ENCODE measurements around the gene NOS2.
"Not testable (repeated sequence)": the region's sequence is repeated elsewhere in the genome, so short reads cannot be mapped to it uniquely, and the experiment has no call there.

NOS2 gene

GRCh38 chr17:27755706-27756466 is 44.4 kb downstream of the NOS2 start:
- DNase-seq (ENCODE audit: low read depth) = no peak

- DNase-seq (ENCODE audit: low read depth) = no peak
These were observed 45.8 kb downstream of the NOS2 start for GRCh38 chr17:27754549-27754948.

- not testable (repeated sequence) for DNase-seq (ENCODE audit: low read depth)
These were observed 46.6 kb downstream of the NOS2 start for GRCh38 chr17:27753726-27754125.

- not testable (repeated sequence) for DNase-seq (ENCODE audit: low read depth)
These were observed 47.3 kb downstream of the NOS2 start for GRCh38 chr17:27752831-27753619.

GRCh38 chr17:27751622-27752490 is 48.5 kb downstream of the NOS2 start:
- DNase-seq (ENCODE audit: low read depth) = no peak

GRCh38 chr17:27751166-27751565 is 49.2 kb downstream of the NOS2 start:
- no peak for DNase-seq (ENCODE audit: low read depth)

GRCh38 chr17:27749562-27750150 is 50.7 kb downstream of the NOS2 start:
- DNase-seq (ENCODE audit: low read depth) = not testable (repeated sequence)

DNA sequence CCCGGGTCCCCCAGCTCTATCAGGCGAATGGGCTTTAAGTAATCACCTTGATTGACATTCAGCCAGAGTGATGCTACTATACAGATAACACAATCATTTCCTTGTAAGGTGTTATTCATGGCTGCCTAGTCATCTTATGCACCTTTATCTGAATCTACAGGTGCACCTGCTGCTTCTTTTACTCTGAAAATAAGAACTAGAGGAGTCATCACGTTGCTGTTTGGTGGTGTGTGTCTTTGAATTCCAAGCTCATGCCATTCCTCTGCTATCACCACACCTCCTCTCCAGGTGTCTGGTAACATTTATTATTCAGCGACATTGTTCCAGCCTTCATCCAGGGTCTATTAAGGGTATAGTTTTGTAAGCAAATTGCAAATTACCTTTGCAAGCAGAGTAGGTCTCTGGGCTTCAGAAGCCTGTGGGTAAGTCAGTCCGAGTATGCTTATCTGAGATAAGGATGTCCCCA is 51.9 kb downstream of the NOS2 start:
- DNase-seq (ENCODE audit: low read depth) = no peak

DNA sequence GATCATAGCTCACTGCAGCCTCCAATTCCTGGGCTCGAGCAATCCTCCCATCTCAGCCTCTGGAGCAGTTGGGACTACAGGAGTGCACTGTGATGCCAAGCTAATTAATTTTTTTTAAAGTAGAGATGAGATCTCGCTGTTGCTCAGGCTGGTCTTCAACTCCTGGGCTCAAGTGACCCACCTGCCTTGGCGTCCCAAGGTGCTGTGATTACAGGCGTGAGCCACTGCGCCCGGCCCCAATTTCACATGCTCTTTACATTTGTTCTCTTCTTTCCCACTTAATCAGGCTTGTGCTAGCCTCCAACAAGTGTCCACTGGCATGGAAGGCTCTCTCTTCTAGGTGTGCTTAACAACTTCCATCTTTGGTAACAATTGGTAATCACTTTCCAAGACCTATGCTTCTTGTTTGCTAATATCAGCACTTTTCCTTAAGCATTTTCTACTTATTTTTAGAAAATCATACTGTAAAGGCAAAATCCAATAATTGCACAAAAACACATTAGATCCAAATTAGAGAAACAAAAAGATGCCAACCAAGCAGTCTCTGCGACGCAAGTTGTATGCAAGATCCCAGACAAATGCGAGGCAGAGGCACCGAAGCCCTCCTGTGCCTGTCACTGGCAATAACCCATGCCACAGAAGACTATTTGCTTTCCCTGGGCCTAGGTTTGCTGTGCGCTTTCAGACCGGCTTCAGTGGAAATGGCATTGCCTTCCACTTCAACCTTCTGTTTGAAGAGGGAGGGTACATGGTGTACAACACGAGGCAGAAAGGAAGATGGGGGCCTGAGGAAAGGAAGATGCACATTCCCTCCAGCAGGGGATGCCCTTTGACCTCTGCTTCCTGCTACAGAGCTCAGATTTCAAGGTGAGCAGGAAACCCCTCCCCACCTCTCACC is 52.6 kb downstream of the NOS2 start:
- DNase-seq (ENCODE audit: low read depth) = no peak

DNA sequence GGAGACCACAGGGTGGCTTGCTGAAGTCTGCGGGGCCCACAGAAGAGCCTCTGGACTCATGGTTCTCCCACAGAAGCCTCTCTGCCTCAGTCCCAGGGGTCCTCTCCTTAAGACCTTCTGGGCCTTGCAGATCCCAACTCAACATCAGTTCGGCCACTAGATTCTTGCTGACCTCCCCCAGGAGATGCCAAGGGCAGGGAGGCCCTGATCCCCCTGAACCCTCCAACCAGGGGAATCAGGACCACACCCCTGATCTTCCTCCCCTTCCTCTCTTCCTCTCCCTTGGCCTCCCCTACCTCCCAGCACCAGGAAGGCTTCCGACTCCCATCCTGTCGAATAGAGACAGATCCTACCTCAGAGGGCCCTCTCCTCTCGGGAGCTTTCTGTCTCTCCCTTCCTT is 53.4 kb downstream of the NOS2 start:
- no peak for DNase-seq (ENCODE audit: low read depth)

DNA sequence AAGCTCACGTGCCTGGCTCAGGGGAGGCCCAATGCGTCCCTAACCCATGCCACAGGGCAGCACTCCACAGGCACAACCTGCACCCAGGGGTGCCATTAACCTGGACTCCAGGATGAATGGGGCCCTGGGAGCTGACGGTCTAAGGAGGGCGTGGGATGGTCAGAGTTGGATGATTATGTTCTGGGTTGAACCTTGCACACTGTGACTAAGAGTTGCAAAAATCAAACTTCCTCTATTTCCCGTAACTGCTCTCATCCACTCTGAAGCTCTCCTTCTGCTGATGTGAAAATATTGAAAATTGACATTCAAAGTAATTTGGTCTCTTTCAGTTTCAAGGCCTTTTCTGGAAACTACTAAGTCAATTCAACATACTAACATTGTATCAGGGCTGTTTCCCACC is 54.0 kb downstream of the NOS2 start:
- not testable (repeated sequence) for DNase-seq (ENCODE audit: low read depth)

GRCh38 chr17:27745207-27745830 is 55.0 kb downstream of the NOS2 start:
- DNase-seq (ENCODE audit: low read depth) = not testable (repeated sequence)

DNA sequence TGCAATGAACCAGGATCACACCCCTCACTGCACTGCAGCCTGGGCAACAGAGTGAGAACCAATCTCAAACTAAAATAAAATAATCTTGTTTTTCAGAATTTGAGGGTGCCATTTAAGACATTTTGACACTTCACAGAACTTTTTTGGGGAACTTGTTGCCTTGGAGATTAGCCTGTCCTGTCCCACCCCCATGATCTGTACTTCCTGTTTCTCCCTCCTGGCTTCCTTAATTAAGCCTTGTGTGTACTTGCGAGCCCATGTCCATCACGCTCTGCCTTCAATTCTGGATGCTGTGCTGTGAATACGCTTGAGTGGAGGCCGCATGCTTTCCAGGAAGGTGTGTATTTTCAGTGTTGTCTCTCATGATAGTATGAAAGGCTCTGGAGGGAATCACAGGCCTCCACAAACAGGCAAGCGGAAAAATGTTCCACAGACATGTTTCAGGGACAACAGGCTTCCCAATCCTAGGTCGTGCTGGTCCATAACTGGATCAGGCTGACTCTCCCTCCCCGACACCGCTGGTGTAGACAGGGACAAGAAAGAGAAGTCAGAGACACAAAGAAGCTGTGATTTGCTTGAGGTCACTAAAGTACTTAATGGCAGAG is 56.9 kb downstream of the NOS2 start:
- no peak for DNase-seq (ENCODE audit: low read depth)

DNA sequence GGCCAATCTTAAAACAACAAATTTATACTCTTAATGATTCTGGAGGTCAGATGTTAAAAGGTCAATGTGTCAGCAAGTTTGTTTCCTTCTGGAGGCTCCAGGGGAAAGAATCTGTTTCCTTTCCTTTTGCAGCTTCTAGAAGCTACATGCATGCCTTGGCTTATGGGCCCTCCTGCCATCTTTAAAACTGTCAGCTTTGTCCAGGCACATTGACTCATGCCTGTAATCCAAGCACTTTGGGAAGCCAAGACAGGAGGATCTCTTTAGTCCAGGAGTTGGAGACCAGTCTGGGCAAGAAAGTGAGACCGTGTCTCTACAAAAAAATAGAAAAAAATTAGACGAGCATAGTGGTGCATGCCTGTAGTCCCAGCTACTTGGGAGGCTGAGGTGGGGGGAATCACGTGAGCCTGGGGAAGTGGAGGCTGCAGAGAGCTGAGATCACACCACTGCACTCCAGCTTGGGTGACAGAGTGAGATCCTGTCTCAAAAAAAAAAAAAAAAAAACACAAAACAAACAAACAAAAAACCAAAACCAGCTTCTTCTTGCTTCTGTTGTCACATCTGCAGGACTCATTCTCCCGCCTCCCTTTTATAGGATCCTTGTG is 58.3 kb downstream of the NOS2 start:
- DNase-seq (ENCODE audit: low read depth) = no peak

DNA sequence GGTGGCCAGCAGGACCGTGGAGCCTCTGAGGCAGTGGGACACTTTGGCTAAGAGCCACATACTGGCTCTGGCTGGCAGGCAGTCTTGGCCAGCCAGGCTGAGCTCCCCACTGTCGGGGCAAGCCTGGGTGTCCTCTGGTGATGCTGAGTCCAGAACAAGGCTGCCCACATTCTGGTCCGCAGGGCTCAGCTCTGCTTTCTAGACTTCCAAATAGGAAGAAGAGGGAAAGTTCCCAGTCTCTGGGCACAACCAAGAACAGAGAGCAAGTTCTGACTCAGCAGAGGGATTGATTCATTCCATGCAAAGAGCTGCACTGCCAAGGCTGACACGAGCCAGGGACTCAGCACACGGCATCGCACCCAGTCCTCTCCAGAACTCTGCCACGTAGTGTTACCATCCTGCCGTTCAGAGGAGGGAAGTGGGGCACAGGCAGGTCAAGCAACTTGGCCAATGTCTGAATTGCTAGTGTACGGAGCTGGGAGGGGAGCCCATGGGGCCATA is 58.9 kb downstream of the NOS2 start:
- DNase-seq (ENCODE audit: low read depth) = no peak

DNA sequence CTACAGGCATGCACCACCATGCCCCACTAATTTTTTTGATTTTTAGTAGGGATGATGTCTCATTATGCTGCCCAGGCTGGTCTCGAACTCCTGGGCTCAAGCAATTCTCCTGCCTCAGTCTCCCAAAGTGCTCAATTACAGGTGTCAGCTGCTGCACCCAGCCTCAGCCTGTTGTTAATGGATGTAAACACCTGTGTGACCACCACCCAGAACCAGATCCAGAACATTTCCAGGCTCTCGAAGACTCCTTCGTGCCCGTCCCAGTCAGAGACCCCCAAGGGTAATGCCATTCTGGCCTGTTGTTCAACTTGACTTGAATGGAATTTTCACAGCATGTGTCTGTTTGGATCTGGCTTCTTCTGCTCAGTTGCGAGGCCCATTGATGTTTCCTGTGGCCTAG is 59.8 kb downstream of the NOS2 start:
- not testable (repeated sequence) for DNase-seq (ENCODE audit: low read depth)

DNA sequence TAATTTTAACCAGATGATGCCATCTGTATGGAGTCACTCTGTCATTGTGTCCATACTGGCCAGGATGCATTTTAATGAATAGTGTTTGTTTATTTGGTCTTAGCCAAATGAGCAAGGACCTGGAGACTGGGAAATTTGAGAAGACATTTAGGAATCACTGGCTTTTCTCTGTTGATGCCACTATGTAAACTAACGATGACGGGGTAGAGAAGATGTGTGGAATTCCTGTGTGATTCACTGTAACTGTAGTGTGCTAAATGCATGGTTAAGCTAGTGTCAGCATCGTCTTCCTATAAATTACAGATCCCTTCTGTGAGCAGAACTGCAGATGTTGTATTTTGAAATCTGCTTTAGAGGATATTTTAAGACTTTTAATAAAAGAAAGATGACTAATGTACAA is 66.6 kb downstream of the NOS2 start:
- DNase-seq (ENCODE audit: low read depth) = no peak

GRCh38 chr17:27732746-27733145 is 67.6 kb downstream of the NOS2 start:
- not testable (repeated sequence) for DNase-seq (ENCODE audit: low read depth)

- not testable (repeated sequence) for DNase-seq (ENCODE audit: low read depth)
These were observed 74.3 kb downstream of the NOS2 start for GRCh38 chr17:27725982-27726381.

All from stimulated activated CD8-positive, alpha-beta memory T cell treated with anti-CD3 and anti-CD28 coated beads, Interleukin-7, amount 100 ng/mL, for 24 hours (primary cell).